H1 (cell line): ENCODE measurements around the gene NTN5. TPM values are rescaled to one million over a fixed set of nuclear protein-coding genes. Genes with fewer than 3 reads are reported as not detected.

Source experiments
- CTCF ChIA-PET: fragments of 300-600 bp; sonication (Branson Sonifier 250); formaldehyde crosslinking; loops from one replicate; lab custom pipeline; 2021; ENCODE audit not compliant: partially characterized antibody; lab: Charles Lee
- POLR2A ChIA-PET: fragments of 300-600 bp; sonication (Branson Sonifier 250); formaldehyde crosslinking; loops from one replicate; lab custom pipeline; 2021; ENCODE audit warnings: inconsistent platforms; ENCODE audit not compliant: partially characterized antibody; lab: Charles Lee
- DNase-seq, 2 experiments: peaks; one replicate each; pipeline versions ENCODE4 v3.0.0 to v3.0.0-alpha.2; 2010 to 2022; ENCODE audit warnings: low spot score in 2 of 2, low read depth in 1 of 2, mixed read lengths in 1 of 2
- FAIRE-seq: peaks from 2 replicates; lab custom pipeline; 2011; peaks lifted over from hg19 to GRCh38; lab: Jason Lieb, UNC
- H2AFZ ChIP-seq: 2 replicates; pipeline ENCODE4 v1.8.1; 2012; ENCODE audit warnings: low read length, inconsistent platforms
- H2AK5ac ChIP-seq: 2 replicates; pipeline ENCODE4 v1.6.1; 2013; ENCODE audit warnings: low read depth, low read length
- H2BK120ac ChIP-seq: replicated peaks from 2 replicates; pipeline ENCODE3; 2013; ENCODE audit warnings: low read depth, low read length, inconsistent platforms
- H2BK12ac ChIP-seq: 2 replicates; pipeline ENCODE4 v1.6.1; 2013; ENCODE audit warnings: low read depth, low read length
- H2BK15ac ChIP-seq: 2 replicates; pipeline ENCODE4 v1.6.1; 2013; ENCODE audit warnings: low read length
- H2BK20ac ChIP-seq: 2 replicates; pipeline ENCODE4 v1.6.1; 2013; ENCODE audit warnings: low read length
- H2BK5ac ChIP-seq: 2 replicates; pipeline ENCODE4 v1.6.1; 2013; ENCODE audit warnings: low read depth, low read length
- H3K14ac ChIP-seq: 2 replicates; pipeline ENCODE4 v1.6.1; 2013; ENCODE audit warnings: inconsistent platforms; ENCODE audit not compliant: insufficient read length
- H3K18ac ChIP-seq: 2 replicates; pipeline ENCODE4 v1.6.1; 2013; ENCODE audit warnings: low read length; ENCODE audit errors: extremely low read depth
- H3K23ac ChIP-seq: 2 replicates; pipeline ENCODE4 v1.6.1; 2013; ENCODE audit warnings: inconsistent platforms; ENCODE audit not compliant: insufficient read length
- H3K23me2 ChIP-seq: 2 replicates; pipeline ENCODE4 v1.6.1; 2013; ENCODE audit warnings: low read depth, low read length
- H3K27ac ChIP-seq: 2 replicates; pipeline ENCODE4 v1.6.1; 2011; ENCODE audit warnings: low read depth, low read length, inconsistent platforms
- H3K27me3 ChIP-seq, 4 experiments: replicated peaks in 1 of 4; 1 replicate in 1 of 4; 2 replicates in 3 of 4; pipeline versions ENCODE4 v1.6.1 to v1.8.1; 2011 to 2013; ENCODE audit warnings: low read length in 3 of 4, mild to moderate bottlenecking in 3 of 4, inconsistent platforms in 2 of 4, mixed read lengths in 2 of 4, moderate library complexity in 1 of 4; ENCODE audit not compliant: control insufficient read depth in 3 of 4, insufficient read depth in 3 of 4; ENCODE audit errors: extremely low read depth in 1 of 4
- H3K36me3 ChIP-seq, 4 experiments: 2 replicates each; pipeline versions ENCODE4 v1.6.1 to v1.8.1; 2011 to 2013; ENCODE audit warnings: mild to moderate bottlenecking in 4 of 4, low read length in 3 of 4, moderate library complexity in 2 of 4, control low read depth in 1 of 4, inconsistent platforms in 1 of 4; ENCODE audit not compliant: insufficient read depth in 4 of 4, control insufficient read depth in 2 of 4
- H3K4ac ChIP-seq: replicated peaks from 2 replicates; pipeline ENCODE3; 2013; ENCODE audit warnings: low read length, low read depth, mixed read lengths, inconsistent platforms; ENCODE audit not compliant: insufficient read length
- H3K4me1 ChIP-seq, 4 experiments: replicated peaks in 1 of 4; 1 replicate in 1 of 4; 2 replicates in 3 of 4; pipeline versions ENCODE4 v1.6.1 to v1.8.1; 2011 to 2013; ENCODE audit warnings: low read length in 3 of 4, inconsistent platforms in 2 of 4, mixed read lengths in 1 of 4; ENCODE audit not compliant: insufficient read depth in 4 of 4, control insufficient read depth in 3 of 4
- H3K4me2 ChIP-seq, 2 experiments: 2 replicates each; pipeline versions ENCODE4 v1.6.1 to v1.8.1; 2011 to 2013; ENCODE audit warnings: low read depth in 2 of 2, low read length in 2 of 2, control low read depth in 1 of 2, inconsistent platforms in 1 of 2, mild to moderate bottlenecking in 1 of 2; ENCODE audit not compliant: insufficient read depth in 1 of 2
- H3K4me3 ChIP-seq, 4 experiments: fragments of 200-600, 300-600 bp in 1 of 4; sonication (generic), shearing (Covaris generic), sonication (Bioruptor Twin) in 1 of 4; 2 replicates each; pipeline versions ENCODE4 v1.5.1 to v1.8.1; 2011 to 2016; ENCODE audit warnings: low read length in 4 of 4, low read depth in 3 of 4, control low read depth in 2 of 4, inconsistent platforms in 2 of 4, mild to moderate bottlenecking in 2 of 4, mixed read lengths in 1 of 4, moderate library complexity in 1 of 4; ENCODE audit not compliant: insufficient read depth in 2 of 4; ENCODE audit errors: extremely low read depth in 1 of 4
- H3K56ac ChIP-seq: replicated peaks from 2 replicates; pipeline ENCODE3; 2013; ENCODE audit warnings: low read depth, mild to moderate bottlenecking, mixed read lengths, low read length, inconsistent platforms; ENCODE audit not compliant: insufficient read length
- H3K79me1 ChIP-seq: 2 replicates; pipeline ENCODE4 v1.6.1; 2013; ENCODE audit warnings: low read depth, low read length, control low read depth
- H3K79me2 ChIP-seq, 2 experiments: 2 replicates each; pipeline versions ENCODE4 v1.6.1 to v1.8.1; 2012 to 2013; ENCODE audit warnings: low read length in 2 of 2, mild to moderate bottlenecking in 2 of 2, inconsistent platforms in 1 of 2; ENCODE audit not compliant: insufficient read depth in 2 of 2, control insufficient read depth in 1 of 2
- H3K9ac ChIP-seq, 4 experiments: replicated peaks in 1 of 4; 1 replicate in 1 of 4; 2 replicates in 3 of 4; pipeline versions ENCODE4 v1.6.1 to v1.8.1; 2011 to 2013; ENCODE audit warnings: low read depth in 3 of 4, low read length in 3 of 4, control low read depth in 2 of 4, mild to moderate bottlenecking in 2 of 4, moderate library complexity in 2 of 4, inconsistent platforms in 1 of 4; ENCODE audit errors: extremely low read depth in 1 of 4
- H3K9me3 ChIP-seq, 2 experiments: 2 replicates each; pipeline versions ENCODE4 v1.6.1 to v1.8.1; 2012 to 2013; ENCODE audit warnings: mild to moderate bottlenecking in 2 of 2, moderate library complexity in 2 of 2, control low read depth in 1 of 2, inconsistent platforms in 1 of 2, low read depth in 1 of 2, low read length in 1 of 2, mixed read lengths in 1 of 2; ENCODE audit not compliant: insufficient read depth in 2 of 2
- H4K20me1 ChIP-seq, 2 experiments: replicated peaks in 1 of 2; 2 replicates each; pipeline versions ENCODE3 to v1.8.1; 2011 to 2013; ENCODE audit warnings: inconsistent platforms in 2 of 2, low read length in 2 of 2, mild to moderate bottlenecking in 1 of 2; ENCODE audit not compliant: insufficient read depth in 2 of 2, control insufficient read depth in 1 of 2
- H4K5ac ChIP-seq: 2 replicates; pipeline ENCODE4 v1.6.1; 2013; ENCODE audit warnings: low read length, low read depth, mixed read lengths, inconsistent platforms; ENCODE audit not compliant: insufficient read length
- H4K8ac ChIP-seq: 2 replicates; pipeline ENCODE4 v1.8.0; 2013; ENCODE audit warnings: mild to moderate bottlenecking, moderate library complexity, low read length, inconsistent platforms; ENCODE audit not compliant: insufficient read depth; ENCODE audit errors: extremely low read depth
- H4K91ac ChIP-seq: replicated peaks from 2 replicates; pipeline ENCODE3; 2013; ENCODE audit warnings: low read length, mixed read lengths, inconsistent platforms; ENCODE audit not compliant: insufficient read length
- CEBPB ChIP-seq: IDR thresholded peaks from 2 replicates; pipeline ENCODE4 v1.6.1; 2012; ENCODE audit warnings: low read depth, low read length
- GTF2F1 ChIP-seq: IDR thresholded peaks from 2 replicates; pipeline ENCODE4 v1.6.1; 2012; ENCODE audit warnings: low read depth, low read length, improper control_type of control experiment, borderline replicate concordance
- HDAC2 ChIP-seq, 2 experiments: fragments of 300-600 bp in 1 of 2; sonication (generic) in 1 of 2; IDR thresholded peaks; 2 replicates each; pipeline ENCODE4 v1.6.1; 2011 to 2012; ENCODE audit warnings: low read depth in 2 of 2, low read length in 2 of 2, mild to moderate bottlenecking in 2 of 2, moderate library complexity in 2 of 2, borderline replicate concordance in 1 of 2, inconsistent platforms in 1 of 2
- KDM4A ChIP-seq: IDR thresholded peaks from one replicate; pipeline ENCODE4 v1.7.1; 2012; ENCODE audit warnings: low read depth, mild to moderate bottlenecking, moderate library complexity, low read length, inconsistent platforms; ENCODE audit not compliant: severe bottlenecking
- PHF8 ChIP-seq: fragments of 200-600 bp; sonication (generic); conservative IDR thresholded peaks from 2 replicates; pipeline ENCODE4 v1.7.1; 2012; ENCODE audit warnings: low read depth, mild to moderate bottlenecking, inconsistent platforms, low read length, moderate library complexity
- POLR2AphosphoS5 ChIP-seq: IDR thresholded peaks from 2 replicates; pipeline ENCODE4 v1.6.1; 2011; ENCODE audit warnings: low read depth, low read length
- RBBP5 ChIP-seq: IDR thresholded peaks from 2 replicates; pipeline ENCODE4 v1.7.1; 2012; ENCODE audit warnings: low read depth, mild to moderate bottlenecking, inconsistent platforms, low read length, moderate library complexity, borderline replicate concordance
- SP2 ChIP-seq: IDR thresholded peaks from 2 replicates; pipeline ENCODE4 v1.6.1; 2012; ENCODE audit warnings: mild to moderate bottlenecking, low read length, inconsistent platforms
- SUZ12 ChIP-seq: fragments of 200-600 bp; sonication (generic); IDR thresholded peaks from 2 replicates; pipeline ENCODE4 v1.6.1; 2012; ENCODE audit warnings: mild to moderate bottlenecking, inconsistent platforms, low read length, moderate library complexity, mixed read lengths
- TAF1 ChIP-seq: IDR thresholded peaks from 2 replicates; pipeline ENCODE4 v1.6.1; 2011; ENCODE audit warnings: mild to moderate bottlenecking, low read depth, low read length
- TBP ChIP-seq: IDR thresholded peaks from 2 replicates; pipeline ENCODE4 v1.6.1; 2011; ENCODE audit warnings: low read depth, low read length, improper control_type of control experiment
- WGBS, 2 experiments: shearing (Covaris generic) in 1 of 2; methylation state at CpG; one replicate each; pipeline versions ENCODE4 v1.1.6 to v1.1.7; 2013 to 2015; ENCODE audit warnings: low lambda C conversion rate in 2 of 2, mixed read lengths in 2 of 2, inconsistent platforms in 1 of 2, low coverage in 1 of 2, missing lambda C conversion rate in 1 of 2; ENCODE audit not compliant: insufficient replicate concordance in 2 of 2, insufficient coverage in 1 of 2, insufficient read length in 1 of 2; ENCODE audit errors: extremely low coverage in 1 of 2, missing lambda C conversion rate in 1 of 2; 5-methylcytosine and 5-hydroxymethylcytosine counted together
- polyA plus RNA-seq, 7 experiments: library from polyadenylated mRNA; depleted of rRNA in 3 of 7; stranded (reverse) in 5 of 7; unstranded in 2 of 7; fragments of >200 nt in 5 of 7; fragments of 200-250 nt in 2 of 7; gene quantifications; 1 replicate in 5 of 7; 2 replicates in 1 of 7; 4 replicates in 1 of 7; pipeline versions ENCODE4 v1.2.1 to v1.2.3, GENCODE V29; 2011 to 2013; ENCODE audit warnings: missing spikeins in 2 of 7, mixed read lengths in 2 of 7
- total RNA-seq: library from RNA; stranded (reverse); fragmentation: NEBNext Ultra II Directional; extraction: Animal tissue kit (Norgen Biotek cat#: 25700); gene quantifications from 2 replicates; pipeline ENCODE4 v1.2.1, GENCODE V29; 2021

Gene NTN5
- total and polyA plus RNA-seq, 2 of the 8 experiments (the other 6 are each of a cell fraction or from before 2014, with no cell fraction given): 0.47 to 0.85 TPM

DNA sequence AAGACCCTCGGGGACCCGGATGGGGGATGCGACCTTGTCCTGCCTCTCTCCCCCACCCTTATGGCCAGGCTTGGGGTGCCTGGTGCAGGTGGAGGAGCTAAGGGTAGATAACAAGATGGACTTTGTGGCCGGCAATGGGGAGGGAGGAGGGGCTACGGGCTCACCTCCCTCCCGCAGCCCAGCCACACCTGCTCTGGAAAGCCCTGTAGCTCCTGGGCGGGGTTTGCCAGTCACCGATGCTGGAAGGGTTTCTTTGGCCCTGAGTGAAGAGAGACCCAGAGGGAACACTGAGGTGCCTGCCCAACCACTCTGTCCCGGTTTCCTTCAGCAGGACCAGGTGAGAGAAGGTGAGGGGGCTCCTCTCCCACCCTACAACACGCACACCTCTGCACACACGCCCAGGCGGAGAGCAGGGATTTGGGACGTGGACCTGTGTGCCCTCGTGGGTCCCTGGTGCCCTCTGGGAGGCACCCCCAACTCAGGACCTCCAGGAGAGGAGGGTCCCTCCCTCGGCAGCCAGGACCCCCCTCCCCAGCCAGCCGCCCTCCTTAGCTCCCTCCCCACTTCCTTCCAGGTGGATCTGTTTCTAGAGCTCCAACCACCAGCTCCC is 23.0 kb upstream of the NTN5 start, which contains the start of gene FUT2:
Gene FUT2, plus strand, starts transcription at position 229 of the 610 bp plus-strand sequence. CDS start 6,986 bp downstream, outside the sequence.
- H2BK20ac ChIP-seq: 0 out of 2 replicates have a peak within 1 kb of the TSS, but pooled peaks have one; percentile 72
- H2BK15ac ChIP-seq: peak within 1 kb of the TSS; percentile 95; the same call in 1 of the 2 replicates
- peak within 1 kb of the TSS; percentile 60 for H3K56ac ChIP-seq
- ChIA-PET CTCF (interaction anchor here (0.5 to 9.4 kb wide), 14 partner anchors 13 to 147 kb away, joined by 3 to 59 read pairs (median 4); partner anchors contain the start of genes CA11, HSD17B14 and NTN5), POLR2A (interaction anchor here (0.6 to 3.5 kb wide), 35 partner anchors 9 to 176 kb away, joined by 3 to 59 read pairs (median 5); partner anchors contain the start of genes CA11, IZUMO1, MAMSTR and PPP1R15A)
- peak within 1 kb of the TSS; percentile 97 for H4K91ac ChIP-seq
- H3K14ac ChIP-seq: peak within 1 kb of the TSS; percentile 89
- H3K79me2 ChIP-seq: no peaks in the 10 kb centered on the region
- peak within 1 kb of the TSS; percentile 82; the same call in 1 of the 2 replicates for H2BK12ac ChIP-seq
- H3K36me3 ChIP-seq: no peaks in the 10 kb centered on the region
- H3K9ac ChIP-seq: peak within 1 kb of the TSS in 3 of 4 experiments; percentile 42 to 47 (median 46); a peak in 5 of 7 replicates
- no peaks in the 10 kb centered on the region for H3K27me3 ChIP-seq
- FAIRE-seq: no peak
- H3K18ac ChIP-seq: peak within 1 kb of the TSS; percentile 99
- H2BK120ac ChIP-seq: peak within 1 kb of the TSS; percentile 61
- H2BK5ac ChIP-seq: peak within 1 kb of the TSS; percentile 97; the same call in 1 of the 2 replicates
- H3K4me2 ChIP-seq: peak within 1 kb of the TSS; percentile 97 to 98
- peak within 1 kb of the TSS; percentile 69 for H3K27ac ChIP-seq
- peak within 1 kb of the TSS; percentile 55 to 94 (median 91) for H3K4me3 ChIP-seq
- peaks cover 2% of the 10 kb centered on the region; the same call in 1 of the 2 replicates for H3K79me1 ChIP-seq
- no peaks in the 10 kb centered on the region for H3K9me3 ChIP-seq
- peak within 1 kb of the TSS; percentile 86 for H4K8ac ChIP-seq
- peaks cover 0 to 5% (median 1%) of the 10 kb centered on the region in 4 experiments; a peak in 4 of 7 replicates for H3K4me1 ChIP-seq
- no peaks in the 10 kb centered on the region for H4K20me1 ChIP-seq
- H4K5ac ChIP-seq: peak within 1 kb of the TSS; percentile 84
- H3K4ac ChIP-seq: peak within 1 kb of the TSS; percentile 46
- no peak within 1 kb of the TSS for H2AK5ac ChIP-seq
- H2AFZ ChIP-seq: peak within 1 kb of the TSS; percentile 61
- WGBS, 2 experiments: 12% methylated on average over 14 of the region's 16 CpGs; no CpG with 5 or more reads in 1 of the 2 experiments
- DNase-seq: peak in 1 of 2 experiments; percentile 72
- H3K23ac ChIP-seq: no peak within 1 kb of the TSS
- H3K23me2 ChIP-seq: peaks cover 8% of the 10 kb centered on the region; the same call in 1 of the 2 replicates
- TF ChIP-seq HDAC2 (IDR thresholded peaks at IDR 0.05; ENCODE audit: borderline replicate concordance in 1 of 2, low read depth in 2 of 2, low read length in 2 of 2): no peak
- TF ChIP-seq PHF8: 0 out of 2 replicates have a peak, but pooled peaks have one; percentile 9
- peak; percentile 73 for TF ChIP-seq KDM4A
- TF ChIP-seq TAF1: no peak
- no peak for TF ChIP-seq RBBP5
- TF ChIP-seq SUZ12: peak; percentile 68; the same call in 1 of the 2 replicates
- TF ChIP-seq GTF2F1: no peak
- no peak for TF ChIP-seq SP2
- TF ChIP-seq CEBPB: no peak
- peak; percentile 31; the same call in 1 of the 2 replicates for TF ChIP-seq POLR2AphosphoS5
- peak; percentile 54; the same call in 1 of the 2 replicates for TF ChIP-seq TBP
